ENCODE data around the gene CCDC3.

- TF ChIP-seq POLR2AphosphoS5 (IDR thresholded peaks at IDR 0.05; ENCODE audit: low read depth, low read length) = no peak
- TF ChIP-seq REST (IDR thresholded peaks at IDR 0.05; ENCODE audit: insufficient read depth in 1 of 2, low read depth in 2 of 2, low read length in 2 of 2) = no peak
Observed at GRCh38 chr10:13016426-13016825, 14.9 kb upstream of the CCDC3 start.

All from PFSK-1 (cell line).